Upper lobe of left lung (tissue), 6 donors: ENCODE measurements around the gene GALNT18. TPM values are rescaled to one million over a fixed set of nuclear protein-coding genes. Genes with fewer than 3 reads are reported as not detected.
"Not testable (repeated sequence)": the region's sequence is repeated elsewhere in the genome, so short reads cannot be mapped to it uniquely, and the experiment has no call there.

Experiments
- ATAC-seq, 2 donors: fragments of 200-7000 bp; cut with Tn5 transposase; one replicate each; pipeline ENCODE4 v1.9.1; 2022; ENCODE audit warnings: mild to moderate bottlenecking in 2 of 2, moderate library complexity in 2 of 2; ENCODE audit not compliant: low FRiP score in 2 of 2
- DNase-seq, 2 donors: peaks; one replicate each; pipeline ENCODE4 v3.0.0-alpha.2; 2019 to 2020
- H3K27ac ChIP-seq, 4 donors: fragments of 200-600 bp; sonication (generic); one replicate each; pipeline ENCODE4 v1.5.1; 2016 to 2019
- H3K27me3 ChIP-seq, 4 donors: fragments of 200-600 bp; sonication (generic); one replicate each; pipeline ENCODE4 v1.5.1; 2017 to 2019
- H3K36me3 ChIP-seq, 4 donors: fragments of 200-600 bp; sonication (generic); one replicate each; pipeline ENCODE4 v1.5.1; 2016 to 2019
- H3K4me1 ChIP-seq, 4 donors: fragments of 200-600 bp; sonication (generic); one replicate each; pipeline ENCODE4 v1.5.1; 2018 to 2019
- H3K4me3 ChIP-seq, 4 donors: fragments of 200-600 bp; sonication (generic); one replicate each; pipeline ENCODE4 v1.5.1; 2017 to 2019; ENCODE audit warnings: mild to moderate bottlenecking in 2 of 4, moderate library complexity in 1 of 4
- H3K9me3 ChIP-seq, 4 donors: fragments of 200-600 bp; sonication (generic); one replicate each; pipeline ENCODE4 v1.5.1; 2018 to 2019
- EP300 ChIP-seq, 4 donors: sonication (generic); formaldehyde crosslinking; IDR thresholded peaks; one replicate each; pipeline ENCODE4 v1.5.1; 2017; ENCODE audit warnings: antibody characterized with exemption in 4 of 4, control low read depth in 2 of 4
- POLR2A ChIP-seq, 4 donors: fragments of 450-650 bp; IDR thresholded peaks; one replicate each; pipeline ENCODE4 v1.5.1; 2016 to 2017; ENCODE audit warnings: antibody characterized with exemption in 4 of 4, mild to moderate bottlenecking in 2 of 4
- POLR2AphosphoS5 ChIP-seq, 2 donors: sonication (generic); formaldehyde crosslinking; IDR thresholded peaks; one replicate each; pipeline ENCODE4 v1.5.1; 2017; ENCODE audit warnings: antibody characterized with exemption in 2 of 2
- WGBS, 2 donors: methylation state at CpG; one replicate each; pipeline ENCODE4 v1.1.5; 2017 to 2018; 5-methylcytosine and 5-hydroxymethylcytosine counted together
- total RNA-seq, 6 donors: library from RNA; depleted of rRNA in 4 of 6; stranded (reverse); fragments of >200 nt in 4 of 6; gene quantifications; one replicate each; pipeline versions ENCODE4 v1.1.0 to v1.2.1, GENCODE V29; 2016 to 2021
- TF ChIP-seq, protein P1 (sequence below), 6 experiments: fragments of 450-650 bp in 4 of 6; fragments of 200-600 bp in 2 of 6; sonication (generic) in 2 of 6; IDR thresholded peaks; one replicate each; pipeline ENCODE4 v1.5.1; 2016 to 2019; ENCODE audit warnings: antibody characterized with exemption in 6 of 6
- donor health status: DM: no; HTN: no; CAD: no; lungs with moderate emphysema.
- donor health status: DM: no; HTN: yes; CAD: no; lungs with severe emphysema.

GALNT18 gene
- total RNA-seq, 6 donors from 2014 or later = 48.2 to 115 (median 61.8) TPM

DNA sequence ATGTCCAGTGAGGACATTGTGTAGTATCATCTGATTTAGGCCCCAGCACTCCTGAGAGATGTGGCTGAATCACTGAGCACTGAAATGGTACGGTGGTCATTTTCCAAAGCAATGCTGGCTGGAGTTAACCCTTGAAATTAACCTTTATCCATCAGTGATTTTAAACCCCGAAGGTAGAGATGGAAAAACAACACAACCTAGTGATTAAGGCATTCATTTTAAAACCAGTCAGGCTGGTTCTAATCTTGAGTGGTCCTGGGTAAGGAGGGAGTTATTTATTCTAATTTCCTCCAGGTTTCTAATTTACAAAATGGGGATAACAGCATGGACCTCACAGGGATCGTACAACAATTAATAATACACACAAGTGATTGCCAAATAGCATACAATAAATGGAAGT is 262.2 kb downstream of the GALNT18 start:
- no peaks in the 10 kb centered on the region for H3K27me3 ChIP-seq
- DNase-seq (no peak), ATAC-seq (no peak)
- no peaks in the 10 kb centered on the region for H3K9me3 ChIP-seq
- peaks cover 0 to 14% (median 0%) of the 10 kb centered on the region in 4 donors for H3K36me3 ChIP-seq
- TF ChIP-seq POLR2AphosphoS5 (IDR thresholded peaks at IDR 0.05) (no peak), EP300 (IDR thresholded peaks at IDR 0.05) (no peak), POLR2A (IDR thresholded peaks at IDR 0.05) (no peak)
- TF ChIP-seq, protein P1, sequence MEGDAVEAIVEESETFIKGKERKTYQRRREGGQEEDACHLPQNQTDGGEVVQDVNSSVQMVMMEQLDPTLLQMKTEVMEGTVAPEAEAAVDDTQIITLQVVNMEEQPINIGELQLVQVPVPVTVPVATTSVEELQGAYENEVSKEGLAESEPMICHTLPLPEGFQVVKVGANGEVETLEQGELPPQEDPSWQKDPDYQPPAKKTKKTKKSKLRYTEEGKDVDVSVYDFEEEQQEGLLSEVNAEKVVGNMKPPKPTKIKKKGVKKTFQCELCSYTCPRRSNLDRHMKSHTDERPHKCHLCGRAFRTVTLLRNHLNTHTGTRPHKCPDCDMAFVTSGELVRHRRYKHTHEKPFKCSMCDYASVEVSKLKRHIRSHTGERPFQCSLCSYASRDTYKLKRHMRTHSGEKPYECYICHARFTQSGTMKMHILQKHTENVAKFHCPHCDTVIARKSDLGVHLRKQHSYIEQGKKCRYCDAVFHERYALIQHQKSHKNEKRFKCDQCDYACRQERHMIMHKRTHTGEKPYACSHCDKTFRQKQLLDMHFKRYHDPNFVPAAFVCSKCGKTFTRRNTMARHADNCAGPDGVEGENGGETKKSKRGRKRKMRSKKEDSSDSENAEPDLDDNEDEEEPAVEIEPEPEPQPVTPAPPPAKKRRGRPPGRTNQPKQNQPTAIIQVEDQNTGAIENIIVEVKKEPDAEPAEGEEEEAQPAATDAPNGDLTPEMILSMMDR (IDR thresholded peaks at IDR 0.05) = no peak
- 60 to 69% methylated on average over 3 of the region's 3 CpGs for WGBS, 2 donors
- H3K27ac ChIP-seq = no peak overlapping the region
- H3K4me1 ChIP-seq = no peaks in the 10 kb centered on the region
- H3K4me3 ChIP-seq = no peak overlapping the region

DNA sequence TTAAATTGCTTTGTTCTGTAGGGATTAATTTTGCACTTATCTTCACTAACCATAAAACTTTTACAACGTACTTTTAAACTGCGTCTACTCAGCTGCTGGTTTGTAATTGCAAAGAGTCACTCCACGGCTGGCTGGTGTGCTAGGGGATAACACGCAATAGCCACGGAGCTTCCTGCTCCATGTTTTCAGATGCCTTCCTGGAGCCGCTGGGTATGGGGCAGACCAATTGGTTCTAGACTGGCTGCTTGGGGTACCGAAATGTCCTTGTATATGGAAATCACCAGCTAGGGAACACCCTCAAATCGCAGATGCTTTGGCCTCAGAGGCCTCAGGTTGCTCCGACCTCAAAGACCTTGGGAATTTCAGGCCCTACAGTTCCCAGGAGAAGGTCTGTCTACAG is 265.0 kb downstream of the GALNT18 start:
- Histone ChIP-seq H3K27ac (no peak overlapping the region), H3K9me3 (no peaks in the 10 kb centered on the region), H3K4me1 (no peaks in the 10 kb centered on the region), H3K4me3 (no peak overlapping the region), H3K36me3 (peaks cover 0 to 14% (median 0%) of the 10 kb centered on the region in 4 donors), H3K27me3 (no peaks in the 10 kb centered on the region)
- DNase-seq (no peak), ATAC-seq (no peak)
- WGBS, 2 donors = 89% methylated on average over 9 of the region's 9 CpGs
- TF ChIP-seq POLR2AphosphoS5 (IDR thresholded peaks at IDR 0.05) (no peak), POLR2A (IDR thresholded peaks at IDR 0.05) (no peak), EP300 (IDR thresholded peaks at IDR 0.05) (no peak)
- TF ChIP-seq, protein P1 (IDR thresholded peaks at IDR 0.05) = no peak

DNA sequence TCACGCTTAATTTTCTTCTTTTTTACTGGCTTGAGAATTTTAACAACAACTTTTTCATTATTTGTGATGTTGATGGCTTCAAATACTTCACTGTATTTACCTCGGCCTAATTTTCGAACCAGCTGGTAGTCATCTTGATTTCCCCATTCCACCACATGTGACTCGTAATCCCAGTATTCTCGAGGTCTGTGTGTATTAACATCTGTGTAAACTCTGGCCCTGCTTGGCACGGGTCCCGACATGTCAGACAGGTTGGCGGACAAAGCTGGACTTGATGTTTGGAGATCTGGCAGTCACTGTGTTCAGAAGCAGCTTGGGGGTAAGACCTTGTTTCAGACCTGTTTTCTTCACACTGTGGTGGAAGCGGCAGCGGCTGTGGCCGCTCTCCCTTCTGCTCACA is 268.9 kb downstream of the GALNT18 start, which contains the start of gene CSNK2A3:
CSNK2A3 (minus strand) TSS at position 373 of the 400 bp plus-strand sequence; CDS start at position 242, 131 bp downstream.
- WGBS, 2 donors = 78 to 86% methylated on average over 11 of the region's 11 CpGs
- not testable (repeated sequence) for H3K9me3 ChIP-seq, H3K36me3 ChIP-seq, H3K27ac ChIP-seq, H3K4me3 ChIP-seq, ATAC-seq, H3K27me3 ChIP-seq
- DNase-seq = peak in 1 of 2 donors; percentile 25
- H3K4me1 ChIP-seq = peaks cover 15 to 28% (median 24%) of the 10 kb centered on the region in 4 donors

DNA sequence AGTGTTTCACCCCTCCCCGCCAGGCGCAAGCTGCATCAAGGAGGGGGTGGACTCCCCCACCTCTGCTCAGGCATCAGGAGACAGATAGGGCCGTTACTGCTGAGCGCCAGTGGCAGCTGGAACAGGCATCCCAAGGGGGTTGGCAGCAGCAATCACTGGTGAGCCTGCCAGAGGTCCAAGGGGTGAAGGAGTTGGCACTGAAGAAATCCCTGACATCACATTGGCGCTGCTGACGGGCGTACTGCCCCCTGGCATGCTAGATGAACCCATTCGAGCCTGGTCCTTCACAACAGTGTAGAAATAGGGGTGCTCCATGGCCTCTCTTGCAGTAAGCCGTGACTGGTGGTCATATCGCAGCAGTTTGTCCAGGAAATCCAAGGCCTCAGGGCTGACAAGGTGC is 270.0 kb downstream of the GALNT18 start:
- H3K27ac ChIP-seq, H3K9me3 ChIP-seq, DNase-seq, H3K27me3 ChIP-seq, H3K36me3 ChIP-seq, H3K4me3 ChIP-seq, ATAC-seq: not testable (repeated sequence)
- 81 to 100% methylated on average over 3 to 9 of the region's 10 CpGs for WGBS, 2 donors
- H3K4me1 ChIP-seq = peaks cover 15 to 28% (median 27%) of the 10 kb centered on the region in 4 donors

DNA sequence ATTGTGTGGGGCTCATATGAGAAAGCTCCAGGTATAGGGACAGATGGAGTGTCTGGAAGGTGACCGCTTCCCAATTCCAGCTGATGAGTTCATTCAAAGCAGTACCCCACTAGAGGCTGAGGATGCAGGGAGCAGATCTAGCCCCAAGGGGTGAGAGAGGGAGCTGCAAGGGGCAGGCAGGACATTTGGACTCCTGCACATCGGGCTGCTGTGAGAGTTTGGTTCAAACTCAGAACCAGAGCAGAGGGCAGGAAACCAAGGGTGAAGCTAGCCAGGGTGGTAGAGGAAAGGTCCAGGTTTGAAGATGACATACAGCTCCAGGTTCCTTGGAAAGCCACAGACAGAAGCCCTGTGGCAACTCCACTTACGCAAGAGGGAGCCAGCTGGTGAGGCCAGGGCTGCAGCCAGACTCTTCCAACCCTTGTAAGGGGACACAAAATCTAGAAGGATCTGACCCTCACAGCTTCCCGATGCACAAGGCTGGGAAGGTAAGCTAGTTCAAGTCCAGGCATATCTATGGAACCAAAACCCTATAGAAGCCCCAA is 270.7 kb downstream of the GALNT18 start:
- TF ChIP-seq, protein P1 (IDR thresholded peaks at IDR 0.05) = no peak
- TF ChIP-seq POLR2A (IDR thresholded peaks at IDR 0.05) = no peak
- TF ChIP-seq EP300 (IDR thresholded peaks at IDR 0.05) = no peak
- no peak for TF ChIP-seq POLR2AphosphoS5 (IDR thresholded peaks at IDR 0.05)
- Histone ChIP-seq H3K4me1 (peaks cover 15 to 28% (median 27%) of the 10 kb centered on the region in 4 donors), H3K4me3 (no peak overlapping the region), H3K27ac (no peak overlapping the region), H3K36me3 (peaks cover 0 to 2% (median 0%) of the 10 kb centered on the region in 4 donors), H3K9me3 (no peaks in the 10 kb centered on the region), H3K27me3 (no peaks in the 10 kb centered on the region)
- DNase-seq (no peak), ATAC-seq (no peak)
- WGBS, 2 donors = 86 to 92% methylated on average over 4 of the region's 4 CpGs

DNA sequence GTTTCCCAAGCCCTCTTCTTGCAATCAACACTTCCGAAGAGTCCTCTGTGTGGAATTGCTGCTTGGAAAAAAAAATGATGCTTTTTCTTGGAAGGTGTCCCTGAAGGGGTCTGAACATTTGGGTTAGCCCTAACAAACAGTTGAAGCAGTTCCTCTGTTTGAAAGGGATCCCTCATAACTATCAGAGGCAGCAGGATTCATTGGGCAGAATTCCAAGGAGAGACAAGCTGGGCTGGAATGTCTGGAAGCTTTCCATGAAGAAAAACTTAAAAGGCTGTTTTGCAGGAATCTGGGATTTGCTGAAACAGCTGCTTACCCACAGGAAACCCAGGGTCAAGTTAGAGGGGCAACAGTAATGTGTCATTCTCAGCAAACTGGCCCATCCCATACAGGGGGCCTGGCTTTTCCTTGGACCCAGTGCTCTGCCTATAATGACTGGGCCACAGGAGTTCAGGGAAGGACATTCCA is 271.9 kb downstream of the GALNT18 start:
- H3K27me3 ChIP-seq = no peaks in the 10 kb centered on the region
- no peak for TF ChIP-seq EP300 (IDR thresholded peaks at IDR 0.05)
- no peak for TF ChIP-seq POLR2AphosphoS5 (IDR thresholded peaks at IDR 0.05)
- TF ChIP-seq, protein P1 (IDR thresholded peaks at IDR 0.05) = no peak
- TF ChIP-seq POLR2A (IDR thresholded peaks at IDR 0.05) = no peak
- ATAC-seq = peak in 1 of 2 donors; percentile 66
- H3K4me3 ChIP-seq = no peak overlapping the region
- no peak for DNase-seq
- no peak overlapping the region for H3K27ac ChIP-seq
- peaks cover 24 to 32% (median 28%) of the 10 kb centered on the region in 4 donors for H3K4me1 ChIP-seq
- H3K36me3 ChIP-seq = no peaks in the 10 kb centered on the region
- H3K9me3 ChIP-seq = no peaks in the 10 kb centered on the region
- 52 to 54% methylated on average over 1 of the region's 1 CpG for WGBS, 2 donors
